ENCODE data around the gene POLE. TPM values are rescaled to one million over a fixed set of nuclear protein-coding genes. Genes with fewer than 3 reads are reported as not detected.

Gene POLE
- total RNA-seq, 1 experiment from 2014 or later: 147 TPM

GRCh38 chr12:132711080-132711843 lies 24.1 kb upstream of the POLE start:
- H4K20me1 ChIP-seq (ENCODE audit: control insufficient read depth, insufficient read depth, insufficient read length): no peaks in the 10 kb centered on the region
- H3T11ph ChIP-seq (ENCODE audit: low read length): no peak overlapping the region
- H3K4ac ChIP-seq (ENCODE audit: low read depth, low read length): no peak overlapping the region
- H3K23ac ChIP-seq (ENCODE audit: insufficient read length, low read depth, low read length): no peak overlapping the region
- H2BK20ac ChIP-seq (ENCODE audit: low read depth, low read length, poor library complexity, severe bottlenecking): no peak overlapping the region
- no peak overlapping the region for H2BK12ac ChIP-seq (ENCODE audit: insufficient read length, low read depth, low read length)
- peaks cover 14 to 42% (median 37%) of the 10 kb centered on the region in 3 experiments; a peak in 6 of 7 replicates for H3K36me3 Mint-ChIP-seq (ENCODE audit: insufficient read depth in 1 of 3, low read depth in 3 of 3)
- H3K27ac Mint-ChIP-seq: peak overlapping the region in 1 of 3 experiments; percentile 62; a peak in 1 of 7 replicates
- H4K5ac ChIP-seq (ENCODE audit: insufficient read length, low read depth, low read length): no peak overlapping the region
- TF ChIP-seq, protein P1, sequence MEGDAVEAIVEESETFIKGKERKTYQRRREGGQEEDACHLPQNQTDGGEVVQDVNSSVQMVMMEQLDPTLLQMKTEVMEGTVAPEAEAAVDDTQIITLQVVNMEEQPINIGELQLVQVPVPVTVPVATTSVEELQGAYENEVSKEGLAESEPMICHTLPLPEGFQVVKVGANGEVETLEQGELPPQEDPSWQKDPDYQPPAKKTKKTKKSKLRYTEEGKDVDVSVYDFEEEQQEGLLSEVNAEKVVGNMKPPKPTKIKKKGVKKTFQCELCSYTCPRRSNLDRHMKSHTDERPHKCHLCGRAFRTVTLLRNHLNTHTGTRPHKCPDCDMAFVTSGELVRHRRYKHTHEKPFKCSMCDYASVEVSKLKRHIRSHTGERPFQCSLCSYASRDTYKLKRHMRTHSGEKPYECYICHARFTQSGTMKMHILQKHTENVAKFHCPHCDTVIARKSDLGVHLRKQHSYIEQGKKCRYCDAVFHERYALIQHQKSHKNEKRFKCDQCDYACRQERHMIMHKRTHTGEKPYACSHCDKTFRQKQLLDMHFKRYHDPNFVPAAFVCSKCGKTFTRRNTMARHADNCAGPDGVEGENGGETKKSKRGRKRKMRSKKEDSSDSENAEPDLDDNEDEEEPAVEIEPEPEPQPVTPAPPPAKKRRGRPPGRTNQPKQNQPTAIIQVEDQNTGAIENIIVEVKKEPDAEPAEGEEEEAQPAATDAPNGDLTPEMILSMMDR (conservative IDR thresholded peaks at IDR 0.05): no peak
- H3K9ac ChIP-seq (ENCODE audit: extremely low read depth, insufficient read length, low read length): peak overlapping the region; percentile 25
- DNase-seq: no peak
- H3K79me1 ChIP-seq (ENCODE audit: insufficient read depth, low read depth, low read length, poor library complexity, severe bottlenecking): peaks cover 6% of the 10 kb centered on the region
- peaks cover 0 to 12% of the 10 kb centered on the region in 2 experiments; a peak in 2 of 5 replicates for H3K9me3 Mint-ChIP-seq
- no CpG with 5 or more reads among the region's 59 CpGs for WGBS (ENCODE audit: extremely low coverage, insufficient read length, low lambda C conversion rate)
- H2BK5ac ChIP-seq (ENCODE audit: insufficient read length, low read length): no peak overlapping the region
- no peaks in the 10 kb centered on the region for H3K4me1 ChIP-seq (ENCODE audit: insufficient read depth, low read length)
- H2BK120ac ChIP-seq (ENCODE audit: low read depth, low read length, poor library complexity, severe bottlenecking): no peak overlapping the region
- peaks cover 15% of the 10 kb centered on the region; the same call in 1 of the 2 replicates for H3K79me2 ChIP-seq (ENCODE audit: insufficient read depth, low read length)
- H3K56ac ChIP-seq (ENCODE audit: insufficient read length, low read depth, low read length): no peak overlapping the region
- H3K27ac ChIP-seq (ENCODE audit: insufficient read length, low read depth, low read length): no peak overlapping the region
- no peak overlapping the region for H2AK5ac ChIP-seq (ENCODE audit: insufficient read length, low read length)
- H3K4me2 ChIP-seq (ENCODE audit: insufficient read depth, insufficient read length, low read length): peak overlapping the region; percentile 64
- H3K27me3 ChIP-seq (ENCODE audit: insufficient read depth, low read length): peaks cover 3% of the 10 kb centered on the region; the same call in 1 of the 2 replicates
- H3K23me2 ChIP-seq (ENCODE audit: insufficient read length, low read depth, low read length, poor library complexity, severe bottlenecking): peaks cover 10% of the 10 kb centered on the region
- peak overlapping the region; percentile 81 to 88 for H3K4me3 Mint-ChIP-seq
- H3K27me3 Mint-ChIP-seq (ENCODE audit: low read depth): no peaks in the 10 kb centered on the region
- H2AFZ ChIP-seq (ENCODE audit: low read length): no peak overlapping the region
- H3K18ac ChIP-seq (ENCODE audit: insufficient read length, low read depth, low read length): no peak overlapping the region
- H4K91ac ChIP-seq (ENCODE audit: insufficient read length, low read depth, low read length): no peak overlapping the region
- no peak overlapping the region; the same call in 1 of the 2 replicates for H2BK15ac ChIP-seq (ENCODE audit: low read depth, low read length)
- peak overlapping the region; percentile 71; the same call in 1 of the 2 replicates for H3K14ac ChIP-seq (ENCODE audit: insufficient read depth, low read length)
- H4K8ac ChIP-seq (replicated peaks; ENCODE audit: insufficient read length, low read depth, low read length): no peak overlapping the region
- peaks cover 4% of the 10 kb centered on the region for H3K9me3 ChIP-seq (ENCODE audit: control insufficient read depth, low read depth, low read length)
- H3K4me1 Mint-ChIP-seq: peaks cover 6 to 13% of the 10 kb centered on the region in 2 experiments

Data from H9 (cell line).